MCF 10A (cell line): ENCODE results near the gene LHX2. TPM values are rescaled to one million over a fixed set of nuclear protein-coding genes. Genes with fewer than 3 reads are reported as not detected.

Source experiments
- BruUV-seq: library from RNA; stranded (reverse); fragments of 400-500 nt; replicated peaks from 2 replicates; lab custom pipeline; 2021; lab: Mats Ljungman, UMichigan
- CTCF ChIA-PET: fragments of 300-600 bp; sonication (Branson Sonifier 250); formaldehyde crosslinking; extraction: SDS; loops from one replicate; lab custom pipeline; 2021; ENCODE audit warnings: antibody characterized with exemption, inconsistent platforms; lab: Yijun Ruan, JAX
- POLR2A ChIA-PET: fragments of 300-600, 350-650 bp; sonication (Branson Sonifier 250); formaldehyde crosslinking; extraction: SDS; loops from one replicate; lab custom pipeline; 2020; ENCODE audit warnings: antibody characterized with exemption, inconsistent platforms; lab: Yijun Ruan, JAX
- DNase-seq: peaks from one replicate; pipeline ENCODE4 v3.0.0-alpha.2; 2018; ENCODE audit not compliant: unreplicated experiment
- H3K27ac Mint-ChIP-seq: one replicate; pipeline ENCODE4 v1.8.0; 2022; ENCODE audit warnings: mild to moderate bottlenecking, low read depth, mixed read lengths; ENCODE audit not compliant: unreplicated experiment
- H3K27me3 Mint-ChIP-seq: one replicate; pipeline ENCODE4 v1.8.0; 2022; ENCODE audit warnings: mixed read lengths; ENCODE audit not compliant: insufficient read depth, unreplicated experiment
- H3K36me3 Mint-ChIP-seq: one replicate; pipeline ENCODE4 v1.8.0; 2022; ENCODE audit warnings: mild to moderate bottlenecking, moderate library complexity, mixed read lengths; ENCODE audit not compliant: insufficient read depth, unreplicated experiment
- H3K4me1 Mint-ChIP-seq: one replicate; pipeline ENCODE4 v1.8.0; 2022; ENCODE audit warnings: mixed read lengths; ENCODE audit not compliant: insufficient read depth, unreplicated experiment
- H3K4me3 Mint-ChIP-seq: one replicate; pipeline ENCODE4 v1.8.0; 2022; ENCODE audit warnings: mild to moderate bottlenecking, moderate library complexity, mixed read lengths; ENCODE audit not compliant: unreplicated experiment
- H3K9me3 Mint-ChIP-seq: one replicate; pipeline ENCODE4 v1.8.0; 2022; ENCODE audit warnings: mixed read lengths; ENCODE audit not compliant: unreplicated experiment
- intact Hi-C: fragments of 100-400 bp; cut with micrococcal nuclease; formaldehyde crosslinking; loops from 2 replicates; pipeline ENCODE4 v1.14.1; 2022
- total RNA-seq: library from RNA; stranded (reverse); gene quantifications from 2 replicates; pipeline ENCODE4 v1.2.3, GENCODE V29; 2022
- TF ChIP-seq, protein P1 (sequence below): fragments of 200-600 bp; IDR thresholded peaks from one replicate; pipeline ENCODE4 v1.8.0; 2022; ENCODE audit warnings: antibody characterized with exemption, mild to moderate bottlenecking; ENCODE audit not compliant: unreplicated experiment

LHX2 gene
- total RNA-seq, 1 experiment from 2014 or later = 0.63 TPM

DNA sequence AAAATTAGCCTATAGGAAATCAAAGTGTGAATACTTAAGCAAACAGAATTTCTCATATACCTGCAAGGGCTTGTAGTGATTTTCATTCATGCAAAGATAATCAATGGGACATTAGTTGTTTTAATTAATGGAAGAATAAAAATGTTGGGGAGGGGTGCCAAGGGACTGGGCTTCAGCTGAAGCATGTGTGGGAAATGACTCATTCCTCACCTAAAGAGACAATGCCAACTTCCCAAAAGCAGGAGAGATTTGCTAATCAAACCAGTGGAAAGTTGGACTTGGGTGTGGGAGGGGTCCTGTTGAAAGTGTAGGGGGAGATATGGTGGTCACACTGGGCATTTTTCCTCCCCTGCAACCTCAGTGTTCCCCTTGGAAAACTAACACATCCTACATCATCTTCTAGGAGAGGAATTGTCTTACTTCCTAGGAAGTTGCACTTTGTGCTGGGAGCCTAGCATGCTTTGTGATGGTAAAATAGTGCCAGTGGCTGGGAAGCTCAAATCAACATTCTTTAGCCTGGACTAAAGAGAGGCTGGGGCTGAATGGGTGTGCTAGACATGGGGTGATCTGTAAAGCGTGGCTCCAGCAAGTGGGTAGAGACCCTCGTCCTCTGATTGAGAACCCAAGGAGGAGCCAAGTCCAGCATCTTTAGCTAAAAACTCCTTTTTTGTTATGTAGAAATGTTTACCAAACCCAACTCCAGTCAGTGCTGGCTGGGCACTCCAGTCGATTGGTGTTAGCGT lies 6.4 kb upstream of the LHX2 start:
- H3K27me3 Mint-ChIP-seq = peaks cover 98% of the 10 kb centered on the region
- DNase-seq = no peak
- BruUV-seq = no TSS peak
- H3K9me3 Mint-ChIP-seq = no peaks in the 10 kb centered on the region
- TF ChIP-seq, protein P1, sequence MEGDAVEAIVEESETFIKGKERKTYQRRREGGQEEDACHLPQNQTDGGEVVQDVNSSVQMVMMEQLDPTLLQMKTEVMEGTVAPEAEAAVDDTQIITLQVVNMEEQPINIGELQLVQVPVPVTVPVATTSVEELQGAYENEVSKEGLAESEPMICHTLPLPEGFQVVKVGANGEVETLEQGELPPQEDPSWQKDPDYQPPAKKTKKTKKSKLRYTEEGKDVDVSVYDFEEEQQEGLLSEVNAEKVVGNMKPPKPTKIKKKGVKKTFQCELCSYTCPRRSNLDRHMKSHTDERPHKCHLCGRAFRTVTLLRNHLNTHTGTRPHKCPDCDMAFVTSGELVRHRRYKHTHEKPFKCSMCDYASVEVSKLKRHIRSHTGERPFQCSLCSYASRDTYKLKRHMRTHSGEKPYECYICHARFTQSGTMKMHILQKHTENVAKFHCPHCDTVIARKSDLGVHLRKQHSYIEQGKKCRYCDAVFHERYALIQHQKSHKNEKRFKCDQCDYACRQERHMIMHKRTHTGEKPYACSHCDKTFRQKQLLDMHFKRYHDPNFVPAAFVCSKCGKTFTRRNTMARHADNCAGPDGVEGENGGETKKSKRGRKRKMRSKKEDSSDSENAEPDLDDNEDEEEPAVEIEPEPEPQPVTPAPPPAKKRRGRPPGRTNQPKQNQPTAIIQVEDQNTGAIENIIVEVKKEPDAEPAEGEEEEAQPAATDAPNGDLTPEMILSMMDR = no peak
- intact Hi-C loops = no loop called here
- POLR2A ChIA-PET = no interaction called here
- no peaks in the 10 kb centered on the region for H3K36me3 Mint-ChIP-seq
- peaks cover 12% of the 10 kb centered on the region for H3K4me1 Mint-ChIP-seq
- H3K4me3 Mint-ChIP-seq = no peak overlapping the region
- no peak overlapping the region for H3K27ac Mint-ChIP-seq
- CTCF ChIA-PET = interaction anchor here (0.7 kb wide), 1 partner anchor 534 kb away, joined by 3 read pairs; no protein-coding TSS in a partner anchor

DNA sequence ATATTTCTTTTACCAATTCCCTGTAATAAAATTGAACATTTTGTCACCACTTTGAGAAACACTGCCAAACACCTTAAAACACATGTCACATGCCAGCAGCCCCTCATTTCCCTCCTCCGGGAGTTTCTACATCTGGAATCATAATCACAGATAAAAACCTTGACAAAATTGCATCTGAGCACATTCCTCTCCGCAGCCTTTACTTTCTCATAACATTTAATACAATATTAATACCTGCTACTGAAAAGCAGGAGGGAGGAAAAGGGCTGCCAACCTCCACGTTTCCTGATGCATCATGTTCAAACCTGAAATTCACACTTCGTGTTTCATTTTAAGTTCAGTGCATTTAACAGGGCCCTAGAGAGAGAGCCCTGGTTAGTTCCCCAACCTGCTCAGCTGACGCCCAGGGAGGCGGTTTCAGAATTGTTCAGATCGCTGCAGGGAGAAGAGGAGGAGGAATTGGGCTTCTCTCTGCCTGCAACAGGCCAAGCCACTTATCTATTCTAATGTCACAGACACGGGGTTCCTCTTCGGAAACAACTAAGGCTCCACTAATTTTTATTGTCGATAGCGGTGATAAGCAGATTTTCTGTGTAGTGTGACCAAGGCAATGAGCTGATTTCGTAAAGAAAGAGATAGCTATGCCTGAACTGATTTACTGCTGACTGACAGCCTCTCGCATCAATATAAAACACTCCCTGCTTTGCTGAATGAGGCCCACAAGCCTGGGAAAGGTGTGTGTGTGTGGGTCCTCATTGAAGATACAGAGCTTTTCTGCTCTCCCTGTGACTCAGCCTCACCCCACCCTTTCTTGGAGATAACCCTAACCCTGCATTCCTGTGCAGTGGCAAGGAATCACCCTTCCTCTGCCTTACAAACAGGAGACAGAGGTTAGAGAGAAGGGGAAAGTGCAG lies 4.9 kb upstream of the LHX2 start:
- Mint-ChIP-seq H3K4me3 (no peak overlapping the region), H3K27ac (no peak overlapping the region), H3K36me3 (no peaks in the 10 kb centered on the region), H3K27me3 (peaks cover 89% of the 10 kb centered on the region), H3K4me1 (peaks cover 5% of the 10 kb centered on the region), H3K9me3 (no peaks in the 10 kb centered on the region)
- DNase-seq = no peak
- ChIA-PET POLR2A (interaction anchor here (0.7 kb wide), 1 partner anchor 396 kb away, joined by 3 read pairs; no protein-coding TSS in a partner anchor), CTCF (interaction anchor here (0.5 kb wide), 1 partner anchor 188 kb away, joined by 3 read pairs; no protein-coding TSS in a partner anchor)
- intact Hi-C loops = no loop called here
- BruUV-seq = no TSS peak
- TF ChIP-seq, protein P1 = no peak

DNA sequence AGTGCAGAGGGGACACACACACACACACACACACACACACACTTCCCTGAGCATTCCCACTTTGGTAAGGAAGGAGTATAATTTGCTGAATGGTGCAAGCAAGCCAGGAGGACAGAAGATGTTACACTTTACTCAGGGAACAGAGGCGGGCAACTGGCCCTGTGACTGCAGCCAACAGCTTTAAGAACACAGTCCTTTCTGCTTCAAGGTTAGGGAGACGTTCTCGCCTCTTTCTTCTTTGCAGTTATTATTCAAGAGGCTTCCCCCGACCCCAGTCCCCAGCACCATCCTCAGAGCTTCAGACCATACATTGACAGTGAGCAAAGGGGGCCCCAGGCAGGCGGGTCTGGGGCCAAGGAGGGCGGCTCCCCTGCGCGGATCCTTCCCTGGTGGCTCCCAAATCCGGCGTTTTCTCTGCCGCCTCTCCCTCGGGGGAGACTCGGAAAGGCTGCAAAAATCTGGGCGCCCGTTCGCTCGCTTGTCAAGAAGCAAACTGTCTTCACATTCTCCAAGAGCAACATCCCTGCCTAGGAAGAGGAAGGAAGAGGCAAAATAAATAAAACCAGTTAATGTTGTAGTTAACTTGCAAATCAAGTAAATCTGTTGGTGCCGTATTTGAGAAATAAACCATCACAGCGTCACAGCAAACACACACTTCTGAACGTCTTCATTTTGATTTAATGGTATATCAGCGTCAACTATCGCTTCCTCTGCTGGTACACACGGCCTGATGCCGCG lies 3.8 kb upstream of the LHX2 start:
- TF ChIP-seq, protein P1 = no peak
- no peaks in the 10 kb centered on the region for H3K36me3 Mint-ChIP-seq
- no peak overlapping the region for H3K27ac Mint-ChIP-seq
- H3K27me3 Mint-ChIP-seq = peaks cover 78% of the 10 kb centered on the region
- H3K4me1 Mint-ChIP-seq = peaks cover 5% of the 10 kb centered on the region
- H3K4me3 Mint-ChIP-seq = no peak overlapping the region
- BruUV-seq = no TSS peak
- ChIA-PET CTCF (interaction anchor here (0.5 kb wide), 1 partner anchor 189 kb away, joined by 3 read pairs; no protein-coding TSS in a partner anchor), POLR2A (no interaction called here)
- no peaks in the 10 kb centered on the region for H3K9me3 Mint-ChIP-seq
- intact Hi-C loops = no loop called here
- no peak for DNase-seq
